Activated naive CD4-positive, alpha-beta T cell treated with anti-CD3 and anti-CD28 coated beads for 36 hours (primary cell): ENCODE measurements around the gene SMG1. TPM values are rescaled to one million over a fixed set of nuclear protein-coding genes. Genes with fewer than 3 reads are reported as not detected.
"Not testable (repeated sequence)": the region's sequence is repeated elsewhere in the genome, so short reads cannot be mapped to it uniquely, and the experiment has no call there.

ENCODE experiments used
- CTCF ChIA-PET: fragments of 350-600 bp; sonication (Branson Sonifier 250); formaldehyde crosslinking; loops from one replicate; lab custom pipeline; 2021; ENCODE audit warnings: antibody characterized with exemption; lab: Charles Lee
- DNase-seq: peaks from one replicate; pipeline ENCODE4 v3.0.0-alpha.2; 2020
- H3K27ac Mint-ChIP-seq: one replicate; pipeline ENCODE4 v1.8.0; 2021; ENCODE audit warnings: mild to moderate bottlenecking, mixed read lengths
- H3K27me3 Mint-ChIP-seq: one replicate; pipeline ENCODE4 v1.8.0; 2021; ENCODE audit warnings: low read depth, mixed read lengths
- H3K36me3 Mint-ChIP-seq: one replicate; pipeline ENCODE4 v1.8.0; 2021; ENCODE audit warnings: low read depth, mixed read lengths
- H3K4me1 Mint-ChIP-seq: one replicate; pipeline ENCODE4 v1.8.0; 2021; ENCODE audit warnings: low read depth, mixed read lengths
- H3K4me3 Mint-ChIP-seq: one replicate; pipeline ENCODE4 v1.8.0; 2021; ENCODE audit warnings: mild to moderate bottlenecking, moderate library complexity, mixed read lengths
- H3K9me3 Mint-ChIP-seq: one replicate; pipeline ENCODE4 v1.8.0; 2021; ENCODE audit warnings: mixed read lengths
- intact Hi-C: fragments of 100-400 bp; cut with micrococcal nuclease; formaldehyde crosslinking; loops from one replicate; pipeline ENCODE4 v1.15.1; 2023
- total RNA-seq, 2 experiments: library from RNA; stranded (reverse); gene quantifications; one replicate each; pipeline ENCODE4 v1.2.3, GENCODE V29; 2021

SMG1 gene
- 100 to 1,000 TPM in 1 of 2 experiments, 10 to 100 TPM in 1; 96.7 to 106 TPM for total RNA-seq

GRCh38 chr16:18925986-18926865 lies at the start of gene SMG1:
Gene SMG1, minus strand, starts transcription at chr16:18926408. Its CDS starts 367 bp downstream, at chr16:18926041.
- H3K9me3 Mint-ChIP-seq, CTCF ChIA-PET, H3K27me3 Mint-ChIP-seq: not testable (repeated sequence)
- DNase-seq, result peak; percentile 98
- intact Hi-C loops, result loop anchor here (1.0 to 10.0 kb wide), 7 partner anchors 21 to 596 kb away; partner anchors contain the start of genes ARL6IP1, COQ7, GDE1 and RPS15A
- Mint-ChIP-seq H3K36me3 (peaks cover 13% of the 10 kb centered on the region), H3K27ac (peak within 1 kb of the TSS; percentile 97), H3K4me1 (peaks cover 24% of the 10 kb centered on the region), H3K4me3 (peak within 1 kb of the TSS; percentile 98)

- no peaks in the 10 kb centered on the region for H3K36me3 Mint-ChIP-seq
- CTCF ChIA-PET, result no interaction called here
- H3K27me3 Mint-ChIP-seq, result peaks cover 9% of the 10 kb centered on the region
- H3K4me3 Mint-ChIP-seq, result no peak overlapping the region
- intact Hi-C loops, result no loop called here
- no peak overlapping the region for H3K27ac Mint-ChIP-seq
- no peaks in the 10 kb centered on the region for H3K4me1 Mint-ChIP-seq
- no peak for DNase-seq
- H3K9me3 Mint-ChIP-seq, result no peaks in the 10 kb centered on the region
These were observed 48.9 kb upstream of the SMG1 start for GRCh38 chr16:18975109-18975508.

GRCh38 chr16:18969855-18970240 lies 43.6 kb upstream of the SMG1 start:
- Mint-ChIP-seq H3K4me3 (no peak overlapping the region), H3K27me3 (no peaks in the 10 kb centered on the region), H3K36me3 (no peaks in the 10 kb centered on the region), H3K4me1 (peaks cover 6% of the 10 kb centered on the region), H3K9me3 (no peaks in the 10 kb centered on the region), H3K27ac (no peak overlapping the region)
- CTCF ChIA-PET, result interaction anchor here (0.6 to 2.1 kb wide), 11 partner anchors 8 to 168 kb away, joined by 3 to 9 read pairs (median 4); partner anchors contain the start of gene ARL6IP1
- intact Hi-C loops, result loop anchor here (1.0 to 5.0 kb wide), 3 partner anchors 29 to 169 kb away; partner anchors contain the start of genes ARL6IP1 and SMG1
- DNase-seq, result no peak

- CTCF ChIA-PET, result interaction anchor here (0.6 to 2.1 kb wide), 16 partner anchors 9 to 168 kb away, joined by 3 to 9 read pairs (median 4); partner anchors contain the start of gene ARL6IP1
- no peaks in the 10 kb centered on the region for H3K36me3 Mint-ChIP-seq
- DNase-seq, result peak; percentile 89
- H3K4me1 Mint-ChIP-seq, result peaks cover 6% of the 10 kb centered on the region
- intact Hi-C loops, result loop anchor here (1.0 to 5.0 kb wide), 3 partner anchors 28 to 168 kb away; partner anchors contain the start of genes ARL6IP1 and SMG1
- H3K9me3 Mint-ChIP-seq, result no peaks in the 10 kb centered on the region
- H3K27ac Mint-ChIP-seq, result no peak overlapping the region
- peak overlapping the region; percentile 23 for H3K4me3 Mint-ChIP-seq
- no peaks in the 10 kb centered on the region for H3K27me3 Mint-ChIP-seq
These were observed 43.0 kb upstream of the SMG1 start for GRCh38 chr16:18969050-18969854.

GRCh38 chr16:18966791-18967190 lies 40.6 kb upstream of the SMG1 start:
- CTCF ChIA-PET, result interaction anchor here (1.1 to 1.5 kb wide), 3 partner anchors 28 to 168 kb away, joined by 3 read pairs; partner anchors contain the start of gene ARL6IP1
- intact Hi-C loops, result loop anchor here (5.0 kb wide), 1 partner anchor 39 kb away; the partner anchor contains the start of gene SMG1

GRCh38 chr16:18965555-18965954 lies 39.3 kb upstream of the SMG1 start:
- Mint-ChIP-seq H3K4me3 (no peak overlapping the region), H3K27me3 (no peaks in the 10 kb centered on the region), H3K9me3 (no peaks in the 10 kb centered on the region), H3K4me1 (peaks cover 6% of the 10 kb centered on the region), H3K27ac (no peak overlapping the region), H3K36me3 (no peaks in the 10 kb centered on the region)
- no peak for DNase-seq
- CTCF ChIA-PET, result interaction anchor here (1.4 kb wide), 1 partner anchor 164 kb away, joined by 3 read pairs; the partner anchor contains the start of gene ARL6IP1
- intact Hi-C loops, result loop anchor here (5.0 kb wide), 1 partner anchor 38 kb away; the partner anchor contains the start of gene SMG1

More at GRCh38 chr16:18966791-18967190, 40.6 kb upstream of the SMG1 start:
- Mint-ChIP-seq H3K9me3 (no peaks in the 10 kb centered on the region), H3K27me3 (no peaks in the 10 kb centered on the region), H3K4me3 (no peak overlapping the region), H3K27ac (no peak overlapping the region), H3K4me1 (peaks cover 6% of the 10 kb centered on the region), H3K36me3 (no peaks in the 10 kb centered on the region)
- DNase-seq, result no peak

GRCh38 chr16:18959031-18959505 lies 32.9 kb upstream of the SMG1 start:
- Mint-ChIP-seq H3K9me3 (no peaks in the 10 kb centered on the region), H3K27ac (no peak overlapping the region), H3K4me3 (no peak overlapping the region), H3K36me3 (no peaks in the 10 kb centered on the region), H3K27me3 (no peaks in the 10 kb centered on the region), H3K4me1 (no peaks in the 10 kb centered on the region)
- CTCF ChIA-PET, result interaction anchor here (0.7 to 2.1 kb wide), 2 partner anchors 9 to 10 kb away, joined by 3 to 7 read pairs; no protein-coding TSS in a partner anchor
- intact Hi-C loops, result no loop called here
- no peak for DNase-seq

- intact Hi-C loops, result no loop called here
- no peak for DNase-seq
- Mint-ChIP-seq H3K4me3 (no peak overlapping the region), H3K9me3 (no peaks in the 10 kb centered on the region), H3K27me3 (no peaks in the 10 kb centered on the region), H3K4me1 (no peaks in the 10 kb centered on the region), H3K36me3 (no peaks in the 10 kb centered on the region), H3K27ac (no peak overlapping the region)
- CTCF ChIA-PET, result interaction anchor here (0.9 to 2.1 kb wide), 2 partner anchors 10 to 122 kb away, joined by 5 to 7 read pairs; no protein-coding TSS in a partner anchor
These were observed 32.4 kb upstream of the SMG1 start for GRCh38 chr16:18958621-18959029.

GRCh38 chr16:18956658-18957241 lies 30.5 kb upstream of the SMG1 start:
- H3K9me3 Mint-ChIP-seq, intact Hi-C loops, DNase-seq, H3K36me3 Mint-ChIP-seq, H3K27me3 Mint-ChIP-seq, H3K4me1 Mint-ChIP-seq: not testable (repeated sequence)
- Mint-ChIP-seq H3K27ac (peak overlapping the region; percentile 57), H3K4me3 (peak overlapping the region; percentile 75)
- CTCF ChIA-PET, result interaction anchor here (0.9 kb wide), 1 partner anchor 11 kb away, joined by 5 read pairs; no protein-coding TSS in a partner anchor

GRCh38 chr16:18955874-18956580 lies 29.8 kb upstream of the SMG1 start:
- peak overlapping the region; percentile 57 for H3K27ac Mint-ChIP-seq
- H3K27me3 Mint-ChIP-seq, intact Hi-C loops, H3K4me1 Mint-ChIP-seq, H3K36me3 Mint-ChIP-seq, H3K9me3 Mint-ChIP-seq: not testable (repeated sequence)
- peak overlapping the region; percentile 75 for H3K4me3 Mint-ChIP-seq
- peak; percentile 23 for DNase-seq
- CTCF ChIA-PET, result interaction anchor here (0.6 to 0.9 kb wide), 4 partner anchors 10 to 154 kb away, joined by 3 to 6 read pairs (median 5); partner anchors contain the start of gene ARL6IP1

GRCh38 chr16:18953547-18953946 lies 27.3 kb upstream of the SMG1 start:
- Mint-ChIP-seq H3K27me3 (no peaks in the 10 kb centered on the region), H3K36me3 (no peaks in the 10 kb centered on the region), H3K4me3 (no peak overlapping the region), H3K9me3 (no peaks in the 10 kb centered on the region), H3K27ac (no peak overlapping the region), H3K4me1 (peaks cover 4% of the 10 kb centered on the region)
- CTCF ChIA-PET, result no interaction called here
- no peak for DNase-seq
- intact Hi-C loops, result no loop called here
